SU-DHL-6 (cell line): ENCODE measurements around the gene NHLRC3.

Source experiments
- H2AFZ ChIP-seq: fragments of 200-600 bp; sonication (generic); 2 replicates; pipeline ENCODE4 v1.6.1; 2014; ENCODE audit warnings: low read depth, mild to moderate bottlenecking, moderate library complexity, mixed read lengths, antibody characterized with exemption, low read length; ENCODE audit not compliant: severe bottlenecking
- H3F3A ChIP-seq: fragments of 200-600 bp; shearing (Covaris generic); 2 replicates; pipeline ENCODE4 v1.6.0; 2016; ENCODE audit warnings: antibody characterized with exemption, mild to moderate bottlenecking; ENCODE audit not compliant: insufficient read depth
- H3K27ac ChIP-seq: fragments of 200-600 bp; sonication (generic); 2 replicates; pipeline ENCODE4 v1.5.1; 2016; ENCODE audit warnings: low read depth, mild to moderate bottlenecking, low read length, moderate library complexity, mixed read lengths
- H3K27me3 ChIP-seq: fragments of 200-600 bp; sonication (generic), shearing (Covaris generic); 2 replicates; pipeline ENCODE4 v1.6.0; 2014; ENCODE audit warnings: mild to moderate bottlenecking, low read length
- H3K36me3 ChIP-seq: fragments of 200-600 bp; sonication (generic); 2 replicates; pipeline ENCODE4 v1.6.1; 2014; ENCODE audit warnings: mild to moderate bottlenecking, low read length, mixed read lengths
- H3K4me2 ChIP-seq: fragments of 300-600, 200-600 bp; shearing (Covaris generic), sonication (generic); 2 replicates; pipeline ENCODE4 v1.6.0; 2014; ENCODE audit warnings: low read length, low read depth, mild to moderate bottlenecking; ENCODE audit not compliant: poor library complexity, severe bottlenecking
- H3K4me3 ChIP-seq: fragments of 200-600 bp; sonication (generic); 2 replicates; pipeline ENCODE4 v1.5.1; 2014; ENCODE audit warnings: antibody characterized with exemption, low read length, mild to moderate bottlenecking, mixed read lengths; ENCODE audit not compliant: insufficient read depth, poor library complexity, severe bottlenecking
- H3K79me2 ChIP-seq: fragments of 200-600 bp; sonication (generic); 2 replicates; pipeline ENCODE4 v1.6.1; 2014; ENCODE audit warnings: mild to moderate bottlenecking, low read length, moderate library complexity; ENCODE audit not compliant: insufficient read depth
- H3K9ac ChIP-seq: fragments of 200-600 bp; sonication (generic); 2 replicates; pipeline ENCODE4 v1.7.0; 2014; ENCODE audit warnings: mild to moderate bottlenecking, low read length
- H3K9me2 ChIP-seq: fragments of 200-600 bp; sonication (generic); replicated peaks from 2 replicates; pipeline ENCODE4 v1.6.1; 2014; ENCODE audit warnings: low read length; ENCODE audit not compliant: insufficient read depth
- H3K9me3 ChIP-seq: fragments of 200-600 bp; sonication (generic); 2 replicates; pipeline ENCODE4 v1.6.1; 2014; ENCODE audit warnings: low read length, mixed read lengths; ENCODE audit not compliant: insufficient read depth
- H4K20me1 ChIP-seq: fragments of 200-600 bp; sonication (generic); 2 replicates; pipeline ENCODE4 v1.6.1; 2014; ENCODE audit warnings: low read depth, mild to moderate bottlenecking, antibody characterized with exemption, low read length, moderate library complexity, mixed read lengths
- CTCF ChIP-seq: fragments of 200-600 bp; sonication (generic); IDR thresholded peaks from one replicate; pipeline ENCODE4 v1.5.1; 2017; ENCODE audit warnings: antibody characterized with exemption, mild to moderate bottlenecking, low read length, moderate library complexity; ENCODE audit not compliant: insufficient read depth, poor library complexity, severe bottlenecking
- EZH2phosphoT487 ChIP-seq: fragments of 200-600 bp; sonication (generic), shearing (Covaris generic); conservative IDR thresholded peaks from 2 replicates; pipeline ENCODE4 v1.6.1; 2018; ENCODE audit warnings: mild to moderate bottlenecking, antibody characterized with exemption, low read length, moderate library complexity, mixed read lengths

The NHLRC3 gene

DNA sequence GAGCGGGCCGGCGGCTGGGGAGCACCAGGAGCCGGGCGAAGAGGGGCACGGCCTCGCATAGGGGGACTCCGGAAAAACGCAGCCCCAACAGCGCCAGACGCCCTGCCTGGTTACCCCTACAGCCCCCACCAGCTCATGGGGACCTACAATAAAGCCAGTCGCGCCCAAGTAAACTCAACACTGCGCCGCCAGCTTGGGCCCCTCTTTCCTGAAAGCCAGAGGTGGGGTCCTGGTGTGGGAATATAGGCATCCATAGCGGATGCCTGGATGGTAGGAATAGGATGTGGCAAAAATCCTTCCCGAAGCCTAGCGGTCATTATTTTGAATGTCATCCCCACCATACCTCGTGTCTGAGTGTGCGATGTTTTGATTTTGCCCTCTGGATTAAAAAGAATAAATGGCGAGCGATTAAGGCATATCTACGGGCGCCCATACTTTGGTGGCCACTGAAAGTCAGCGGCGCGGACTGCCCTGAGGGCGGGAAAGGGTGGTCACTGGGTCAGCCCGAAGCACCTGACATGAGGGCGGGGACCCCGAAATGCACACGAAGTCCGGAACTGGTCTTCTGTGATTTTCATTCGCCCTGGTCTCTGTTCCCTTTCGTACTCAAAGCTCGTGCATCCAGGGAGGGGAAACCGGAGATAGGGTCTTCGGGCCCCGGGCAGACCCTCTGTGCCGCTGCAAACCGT, at the start of gene NHLRC3, which contains the start of gene PROSER1:
Gene NHLRC3, plus strand, starts transcription at position 577 of the 689 bp plus-strand sequence. CDS start 184 bp downstream, outside the sequence.
Gene PROSER1, minus strand, starts transcription at position 210 of the 689 bp plus-strand sequence. CDS start 847 bp downstream, outside the sequence.
- peak within 1 kb of the TSS; percentile 96 for H3K4me3 ChIP-seq
- H4K20me1 ChIP-seq, result no peaks in the 10 kb centered on the region
- H3F3A ChIP-seq, result peaks cover 24% of the 10 kb centered on the region; the same call in 1 of the 2 replicates
- H3K9me3 ChIP-seq, result no peaks in the 10 kb centered on the region
- H3K36me3 ChIP-seq, result peaks cover 12% of the 10 kb centered on the region
- no peaks in the 10 kb centered on the region for H3K27me3 ChIP-seq
- H3K27ac ChIP-seq, result peak within 1 kb of the TSS; percentile 86
- H3K79me2 ChIP-seq, result peaks cover 50% of the 10 kb centered on the region
- no peaks in the 10 kb centered on the region for H3K9me2 ChIP-seq
- H3K4me2 ChIP-seq, result peak within 1 kb of the TSS; percentile 83
- H2AFZ ChIP-seq, result peak within 1 kb of the TSS; percentile 83
- H3K9ac ChIP-seq, result peak within 1 kb of the TSS; percentile 68
- TF ChIP-seq EZH2phosphoT487 (no peak), CTCF (no peak)

DNA sequence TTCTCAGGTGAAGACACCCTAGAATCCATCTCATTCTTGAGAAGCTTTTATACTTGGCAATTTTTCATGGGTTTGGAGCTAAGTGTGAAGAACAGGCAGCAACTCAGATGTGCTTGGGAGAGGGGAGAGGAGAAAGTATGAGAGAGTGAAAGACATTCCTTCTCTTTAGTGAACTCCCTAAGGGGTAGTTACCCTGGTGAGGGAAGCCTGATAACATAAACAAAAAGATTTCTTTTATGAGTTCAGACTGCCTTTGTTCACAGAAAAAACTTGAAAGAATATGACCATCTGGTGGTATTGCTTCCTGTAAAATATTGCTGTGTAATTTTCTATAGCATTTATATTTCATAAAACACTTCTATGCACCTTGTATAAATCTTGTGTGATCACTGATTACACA, 47.6 kb upstream of the NHLRC3 start, which contains the start of gene STOML3:
Gene STOML3, minus strand, starts transcription at position 139 of the 400 bp plus-strand sequence. Its CDS starts 110 bp downstream, at position 29.
- Histone ChIP-seq H4K20me1 (no peaks in the 10 kb centered on the region), H3K27me3 (no peaks in the 10 kb centered on the region), H3K27ac (no peak within 1 kb of the TSS), H3K9ac (no peak within 1 kb of the TSS), H3K9me2 (no peaks in the 10 kb centered on the region), H3K4me2 (no peak within 1 kb of the TSS), H3K9me3 (no peaks in the 10 kb centered on the region), H2AFZ (no peak within 1 kb of the TSS), H3K36me3 (no peaks in the 10 kb centered on the region), H3F3A (no peaks in the 10 kb centered on the region), H3K79me2 (no peaks in the 10 kb centered on the region), H3K4me3 (no peak within 1 kb of the TSS)
- TF ChIP-seq EZH2phosphoT487, result no peak
- TF ChIP-seq CTCF, result no peak

DNA sequence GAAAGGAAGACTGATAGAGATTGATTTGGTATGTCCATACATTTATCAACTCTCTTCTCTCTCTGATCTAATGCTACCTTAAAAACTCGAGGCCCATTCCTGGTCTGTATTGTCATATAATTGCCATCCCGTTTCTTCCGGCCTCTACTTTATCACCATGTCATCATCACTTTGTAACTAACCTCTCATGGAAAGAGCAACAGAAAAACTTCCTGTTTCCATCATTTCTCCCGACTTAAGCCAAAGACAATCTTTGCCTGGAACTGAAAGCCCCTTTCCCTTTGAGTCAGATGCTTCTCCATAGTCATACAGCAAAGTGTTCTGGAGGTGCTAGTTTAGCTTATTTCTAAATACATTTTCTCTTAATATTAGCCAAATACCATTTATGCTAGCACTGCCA, 44.9 kb upstream of the NHLRC3 start:
- Histone ChIP-seq H3K27ac (no peak overlapping the region), H3K79me2 (no peaks in the 10 kb centered on the region), H4K20me1 (no peaks in the 10 kb centered on the region), H3K9me3 (no peaks in the 10 kb centered on the region), H3K9me2 (no peaks in the 10 kb centered on the region), H3K36me3 (no peaks in the 10 kb centered on the region), H3F3A (no peaks in the 10 kb centered on the region), H3K9ac (no peak overlapping the region), H3K4me3 (no peak overlapping the region), H3K4me2 (no peak overlapping the region), H3K27me3 (no peaks in the 10 kb centered on the region), H2AFZ (no peak overlapping the region)
- no peak for TF ChIP-seq EZH2phosphoT487
- TF ChIP-seq CTCF, result no peak
